Measurements from ENCODE around the gene CIITA. TPM values are rescaled to one million over a fixed set of nuclear protein-coding genes. Genes with fewer than 3 reads are reported as not detected.
"Not testable (repeated sequence)": the region's sequence is repeated elsewhere in the genome, so short reads cannot be mapped to it uniquely, and the experiment has no call there.

Gene CIITA
- total RNA-seq, 1 experiment from 2014 or later, result 0.71 TPM

GRCh38 chr16:10934325-10935107, 57.5 kb downstream of the CIITA start:
- DNase-seq (ENCODE audit: low read depth), result no peak

- no peak for DNase-seq (ENCODE audit: low read depth)
Measured at GRCh38 chr16:10935226-10935915, 58.4 kb downstream of the CIITA start.

- no peak for DNase-seq (ENCODE audit: low read depth)
Measured at GRCh38 chr16:10936272-10936984, 59.4 kb downstream of the CIITA start.

GRCh38 chr16:10937068-10937859, 60.3 kb downstream of the CIITA start:
- DNase-seq (ENCODE audit: low read depth), result no peak

GRCh38 chr16:10938321-10938720, 61.3 kb downstream of the CIITA start:
- no peak for DNase-seq (ENCODE audit: low read depth)

GRCh38 chr16:10938796-10939648, 62.0 kb downstream of the CIITA start:
- DNase-seq (ENCODE audit: low read depth), result no peak

GRCh38 chr16:10939649-10940234, 62.7 kb downstream of the CIITA start:
- DNase-seq (ENCODE audit: low read depth), result no peak

- peak; percentile 29 for DNase-seq (ENCODE audit: low read depth)
Measured at GRCh38 chr16:10940501-10941079, 63.6 kb downstream of the CIITA start.

GRCh38 chr16:10941127-10941933, 64.3 kb downstream of the CIITA start:
- peak; percentile 38 for DNase-seq (ENCODE audit: low read depth)

- DNase-seq (ENCODE audit: low read depth), result not testable (repeated sequence)
Measured at GRCh38 chr16:10941935-10942351, 64.9 kb downstream of the CIITA start.

GRCh38 chr16:10942352-10943063, 65.5 kb downstream of the CIITA start, which contains the start of gene DEXI:
Gene DEXI (minus strand): TSS chr16:10942468. CDS start chr16:10942005, 463 bp downstream.
- peak; percentile 87 for DNase-seq (ENCODE audit: low read depth)

GRCh38 chr16:10943064-10943353, 66.0 kb downstream of the CIITA start:
- no peak for DNase-seq (ENCODE audit: low read depth)

GRCh38 chr16:10944249-10945064, 67.5 kb downstream of the CIITA start, which contains the start of gene CLEC16A:
Gene CLEC16A (plus strand): TSS chr16:10944564. CDS start chr16:10944718, 154 bp downstream.
- DNase-seq (ENCODE audit: low read depth), result peak; percentile 94

GRCh38 chr16:10945065-10945787, 68.2 kb downstream of the CIITA start:
- no peak for DNase-seq (ENCODE audit: low read depth)

GRCh38 chr16:10946308-10946707, 69.3 kb downstream of the CIITA start:
- no peak for DNase-seq (ENCODE audit: low read depth)

GRCh38 chr16:10947211-10947787, 70.3 kb downstream of the CIITA start:
- DNase-seq (ENCODE audit: low read depth), result no peak
